Fibroblast of lung (primary cell): ENCODE measurements around the gene TNNI3K. TPM values are rescaled to one million over a fixed set of nuclear protein-coding genes. Genes with fewer than 3 reads are reported as not detected.

Experiments
- DNase-seq, 2 donors: peaks; one replicate each; pipeline versions ENCODE4 v3.0.0 to v3.0.0-alpha.2; 2010; ENCODE audit warnings: low read depth in 2 of 2
- H2AFZ ChIP-seq: 2 replicates; pipeline ENCODE4 v1.5.1; 2012; ENCODE audit warnings: low read length, control low read depth, inconsistent platforms
- H3K27ac ChIP-seq: 2 replicates; pipeline ENCODE4 v1.5.1; 2011; ENCODE audit warnings: low read length, control low read depth; ENCODE audit not compliant: insufficient read depth
- H3K27me3 ChIP-seq: 2 replicates; pipeline ENCODE4 v1.5.1; 2011; ENCODE audit warnings: mild to moderate bottlenecking, low read length; ENCODE audit not compliant: control insufficient read depth, insufficient read depth
- H3K36me3 ChIP-seq: 2 replicates; pipeline ENCODE4 v1.5.1; 2011; ENCODE audit warnings: low read length; ENCODE audit not compliant: control insufficient read depth, insufficient read depth
- H3K4me1 ChIP-seq: 2 replicates; pipeline ENCODE4 v1.5.1; 2011; ENCODE audit warnings: low read length; ENCODE audit not compliant: control insufficient read depth, insufficient read depth; ENCODE audit errors: extremely low read depth
- H3K4me2 ChIP-seq: 2 replicates; pipeline ENCODE4 v1.5.1; 2011; ENCODE audit warnings: low read length, control low read depth; ENCODE audit not compliant: insufficient read depth; ENCODE audit errors: extremely low read depth
- H3K4me3 ChIP-seq, 4 experiments: fragments of 200-600 bp in 1 of 4; sonication (generic) in 1 of 4; replicated peaks in 1 of 4; 2 replicates each; pipeline ENCODE4 v1.5.1; 2011 to 2016; ENCODE audit warnings: low read length in 4 of 4, low read depth in 3 of 4, mild to moderate bottlenecking in 3 of 4, control low read depth in 2 of 4, inconsistent platforms in 1 of 4, mixed read lengths in 1 of 4; ENCODE audit not compliant: insufficient read depth in 1 of 4; ENCODE audit errors: control extremely low read depth in 1 of 4
- H3K79me2 ChIP-seq: 2 replicates; pipeline ENCODE4 v1.5.1; 2012; ENCODE audit warnings: mild to moderate bottlenecking, low read length, inconsistent platforms; ENCODE audit not compliant: control insufficient read depth, insufficient read depth
- H3K9ac ChIP-seq: 2 replicates; pipeline ENCODE4 v1.5.1; 2011; ENCODE audit warnings: mild to moderate bottlenecking, low read length, control low read depth; ENCODE audit not compliant: insufficient read depth
- H3K9me3 ChIP-seq: 2 replicates; pipeline ENCODE4 v1.5.1; 2012; ENCODE audit warnings: low read depth, low read length; ENCODE audit not compliant: control insufficient read depth, insufficient read depth
- H4K20me1 ChIP-seq: 2 replicates; pipeline ENCODE4 v1.5.1; 2011; ENCODE audit warnings: low read length; ENCODE audit not compliant: control insufficient read depth, insufficient read depth; ENCODE audit errors: extremely low read depth
- CTCF ChIP-seq, 2 donors: IDR thresholded peaks in 1 of 2; conservative IDR thresholded peaks in 1 of 2; 1 replicate in 1 of 2; 2 replicates in 1 of 2; pipeline ENCODE4 v1.5.1; 2011 to 2012; ENCODE audit warnings: low read length in 2 of 2, control low read depth in 1 of 2, inconsistent platforms in 1 of 2, low read depth in 1 of 2, mild to moderate bottlenecking in 1 of 2
- EZH2 ChIP-seq: IDR thresholded peaks from 2 replicates; pipeline ENCODE4 v1.5.1; 2012; ENCODE audit warnings: low read length, control low read depth, mild to moderate bottlenecking; ENCODE audit errors: missing control alignments
- polyA plus RNA-seq, 2 donors: library from polyadenylated mRNA; depleted of rRNA in 1 of 2; stranded (reverse) in 1 of 2; unstranded in 1 of 2; fragments of >200 nt; gene quantifications; 2 replicates each; pipeline ENCODE4 v1.2.1, GENCODE V29; 2011 to 2012; ENCODE audit warnings: missing spikeins in 1 of 2
- total RNA-seq: library from RNA; depleted of rRNA; stranded (reverse); fragments of >200 nt; gene quantifications from 2 replicates; pipeline ENCODE4 v1.2.1, GENCODE V29; 2014

TNNI3K gene
- total and polyA plus RNA-seq, 2 donors (not counting 1 experiment from before 2014, with no cell fraction given), result 0.66 to 0.91 TPM

DNA sequence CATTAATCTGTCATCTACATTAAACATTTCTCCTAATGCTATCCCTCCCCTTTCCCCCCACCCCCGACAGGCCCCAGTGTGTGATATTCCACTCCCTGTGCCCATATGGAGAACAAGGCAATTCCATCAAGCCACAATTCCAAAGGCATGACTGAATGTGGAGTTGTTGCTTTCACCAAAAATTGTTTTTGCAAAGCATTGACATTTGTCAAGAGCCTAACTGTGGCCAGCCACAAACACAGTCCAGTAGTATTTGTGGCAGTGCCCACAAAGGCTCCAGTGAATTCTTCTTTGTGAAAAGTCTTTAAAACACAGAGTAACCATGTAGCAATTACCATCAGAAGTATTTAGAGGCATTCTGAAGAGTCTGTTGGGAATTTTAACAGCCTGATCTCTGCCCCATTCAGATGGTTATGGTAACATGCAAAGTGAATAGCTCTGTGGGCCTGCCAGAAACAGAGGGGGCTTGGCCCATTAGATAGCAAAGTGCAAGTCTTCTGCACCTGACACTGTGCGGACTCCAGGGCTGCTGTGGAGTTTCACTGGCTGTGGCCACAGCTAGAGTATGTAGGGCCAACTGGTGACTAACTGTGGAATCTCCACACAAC is 288.8 kb downstream of the TNNI3K start:
- Histone ChIP-seq H3K4me3 (no peak overlapping the region), H3K27ac (no peak overlapping the region), H4K20me1 (no peaks in the 10 kb centered on the region), H2AFZ (no peak overlapping the region), H3K79me2 (no peaks in the 10 kb centered on the region), H3K4me1 (no peaks in the 10 kb centered on the region), H3K4me2 (no peak overlapping the region), H3K9me3 (no peaks in the 10 kb centered on the region), H3K9ac (no peak overlapping the region), H3K27me3 (no peaks in the 10 kb centered on the region), H3K36me3 (no peaks in the 10 kb centered on the region)
- TF ChIP-seq CTCF (conservative IDR thresholded peaks at IDR 0.05 in 1 of 2, IDR thresholded peaks at IDR 0.05 in 1 of 2; ENCODE audit: low read depth in 1 of 2, low read length in 2 of 2), result no peak
- no peak for TF ChIP-seq EZH2
- peak in 1 of 2 donors; percentile 33 for DNase-seq

DNA sequence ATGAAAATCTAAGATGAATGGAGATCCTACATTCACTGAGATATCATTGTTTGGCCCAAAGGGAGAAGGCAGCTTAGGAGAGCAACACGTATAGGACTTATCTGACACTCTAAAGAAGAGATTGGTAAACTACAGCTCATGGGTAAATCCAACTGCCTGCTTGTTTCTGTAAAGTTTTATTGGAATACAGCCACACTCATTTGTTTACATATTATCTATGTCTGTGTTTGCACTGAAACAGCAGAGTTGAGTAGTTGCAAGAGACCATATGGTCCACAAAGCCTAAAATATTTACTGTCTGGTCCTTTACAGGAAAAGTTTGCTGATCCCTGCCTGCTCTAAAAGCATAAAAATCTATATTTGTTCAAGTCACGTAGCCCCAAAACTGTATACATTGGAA is 291.5 kb downstream of the TNNI3K start:
- DNase-seq, result no peak

GRCh38 chr1:74528123-74528522 is 292.9 kb downstream of the TNNI3K start:
- no peak for TF ChIP-seq EZH2
- no peak for TF ChIP-seq CTCF (conservative IDR thresholded peaks at IDR 0.05 in 1 of 2, IDR thresholded peaks at IDR 0.05 in 1 of 2; ENCODE audit: low read depth in 1 of 2, low read length in 2 of 2)

More for the DNA sequence above, 291.5 kb downstream of the TNNI3K start:
- Histone ChIP-seq H3K9ac (no peak overlapping the region), H3K27me3 (no peaks in the 10 kb centered on the region), H3K9me3 (no peaks in the 10 kb centered on the region), H3K4me1 (no peaks in the 10 kb centered on the region), H3K4me3 (no peak overlapping the region), H3K79me2 (no peaks in the 10 kb centered on the region), H3K4me2 (no peak overlapping the region), H3K36me3 (no peaks in the 10 kb centered on the region), H3K27ac (no peak overlapping the region), H2AFZ (no peak overlapping the region), H4K20me1 (no peaks in the 10 kb centered on the region)
- TF ChIP-seq CTCF (conservative IDR thresholded peaks at IDR 0.05 in 1 of 2, IDR thresholded peaks at IDR 0.05 in 1 of 2; ENCODE audit: low read depth in 1 of 2, low read length in 2 of 2), result no peak
- TF ChIP-seq EZH2, result no peak

More at GRCh38 chr1:74528123-74528522, 292.9 kb downstream of the TNNI3K start:
- Histone ChIP-seq H3K9ac (no peak overlapping the region), H3K4me1 (no peaks in the 10 kb centered on the region), H3K4me2 (no peak overlapping the region), H4K20me1 (no peaks in the 10 kb centered on the region), H3K27me3 (no peaks in the 10 kb centered on the region), H3K79me2 (no peaks in the 10 kb centered on the region), H3K9me3 (no peaks in the 10 kb centered on the region), H3K27ac (no peak overlapping the region), H2AFZ (no peak overlapping the region), H3K36me3 (no peaks in the 10 kb centered on the region), H3K4me3 (no peak overlapping the region)
- no peak for DNase-seq
